ENCODE measurements around the gene GSK3B.

Gene GSK3B

GRCh38 chr3:119884161-119884557 is 210.1 kb downstream of the GSK3B start:
- no peak for DNase-seq (ENCODE audit: insufficient read length, low spot score)
- TF ChIP-seq POLR2AphosphoS5 (IDR thresholded peaks at IDR 0.05; ENCODE audit: low read depth, low read length) (no peak), TAF1 (IDR thresholded peaks at IDR 0.05; ENCODE audit: low read depth, low read length) (no peak), SPI1 (IDR thresholded peaks at IDR 0.05; ENCODE audit: low read depth, low read length) (no peak), POU2F2 (IDR thresholded peaks at IDR 0.05; ENCODE audit: low read depth, low read length) (no peak), POLR2A (IDR thresholded peaks at IDR 0.05; ENCODE audit: low read depth, low read length) (no peak), PAX5 (IDR thresholded peaks at IDR 0.05; ENCODE audit: insufficient read depth, low read length, severe bottlenecking) (no peak)
- FAIRE-seq: no peak

GRCh38 chr3:119883461-119884160 is 210.6 kb downstream of the GSK3B start:
- no peak for TF ChIP-seq PAX5 (IDR thresholded peaks at IDR 0.05; ENCODE audit: insufficient read depth, low read length, severe bottlenecking)
- TF ChIP-seq TAF1 (IDR thresholded peaks at IDR 0.05; ENCODE audit: low read depth, low read length): no peak
- TF ChIP-seq POLR2A (IDR thresholded peaks at IDR 0.05; ENCODE audit: low read depth, low read length): no peak
- TF ChIP-seq SPI1 (IDR thresholded peaks at IDR 0.05; ENCODE audit: low read depth, low read length): no peak
- no peak for TF ChIP-seq POLR2AphosphoS5 (IDR thresholded peaks at IDR 0.05; ENCODE audit: low read depth, low read length)
- no peak for TF ChIP-seq POU2F2 (IDR thresholded peaks at IDR 0.05; ENCODE audit: low read depth, low read length)
- DNase-seq (ENCODE audit: insufficient read length, low spot score) (no peak), FAIRE-seq (no peak)

DNA sequence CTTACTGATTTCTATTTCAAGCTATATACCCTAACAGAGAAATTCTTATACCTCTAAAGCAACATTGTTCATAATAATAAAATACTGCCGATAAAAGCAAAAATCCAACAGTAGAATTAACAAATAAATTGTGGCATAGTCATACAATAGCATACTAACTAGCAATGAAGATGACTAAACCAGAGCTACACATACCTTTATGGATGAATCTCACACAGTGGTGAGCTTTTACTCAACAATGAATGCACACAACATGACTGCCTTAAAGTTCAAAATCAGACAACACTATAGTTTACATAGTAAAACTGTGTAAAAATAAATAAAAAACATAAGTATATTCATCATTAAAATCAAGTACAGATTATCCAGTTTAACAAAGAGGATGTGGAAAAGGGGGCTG is 213.3 kb downstream of the GSK3B start:
- TF ChIP-seq TAF1 (IDR thresholded peaks at IDR 0.05; ENCODE audit: low read depth, low read length) (no peak), POLR2AphosphoS5 (IDR thresholded peaks at IDR 0.05; ENCODE audit: low read depth, low read length) (no peak), POLR2A (IDR thresholded peaks at IDR 0.05; ENCODE audit: low read depth, low read length) (no peak), PAX5 (IDR thresholded peaks at IDR 0.05; ENCODE audit: insufficient read depth, low read length, severe bottlenecking) (no peak), SPI1 (IDR thresholded peaks at IDR 0.05; ENCODE audit: low read depth, low read length) (no peak), POU2F2 (IDR thresholded peaks at IDR 0.05; ENCODE audit: low read depth, low read length) (no peak)
- DNase-seq (ENCODE audit: insufficient read length, low spot score) (no peak), FAIRE-seq (no peak)

DNA sequence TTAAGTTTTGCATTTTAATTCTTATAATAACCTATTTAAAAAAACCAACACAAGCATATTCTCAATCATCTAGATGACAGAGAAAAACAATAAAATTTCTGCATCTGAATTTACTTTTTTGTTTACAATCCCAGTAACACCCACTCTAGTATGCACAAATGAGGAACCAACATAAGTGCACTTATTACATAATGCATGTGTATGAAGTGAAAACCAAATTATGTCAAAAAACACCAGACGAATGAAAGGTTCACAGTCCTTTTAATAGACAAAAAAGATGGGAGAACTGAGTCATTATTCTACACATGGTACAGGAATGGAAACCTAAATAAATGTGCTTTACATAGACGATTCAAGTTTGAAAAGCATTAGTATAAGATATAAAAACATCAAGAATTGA is 220.6 kb downstream of the GSK3B start:
- DNase-seq (ENCODE audit: insufficient read length, low spot score): no peak
- no peak for TF ChIP-seq POLR2AphosphoS5 (IDR thresholded peaks at IDR 0.05; ENCODE audit: low read depth, low read length)
- FAIRE-seq: no peak

GRCh38 chr3:119872773-119873172 is 221.5 kb downstream of the GSK3B start:
- DNase-seq (ENCODE audit: insufficient read length, low spot score) (no peak), FAIRE-seq (peak; percentile 13)
- TF ChIP-seq POLR2A (IDR thresholded peaks at IDR 0.05; ENCODE audit: low read depth, low read length) (no peak), POU2F2 (IDR thresholded peaks at IDR 0.05; ENCODE audit: low read depth, low read length) (no peak), POLR2AphosphoS5 (IDR thresholded peaks at IDR 0.05; ENCODE audit: low read depth, low read length) (no peak), TAF1 (IDR thresholded peaks at IDR 0.05; ENCODE audit: low read depth, low read length) (no peak), SPI1 (IDR thresholded peaks at IDR 0.05; ENCODE audit: low read depth, low read length) (no peak), PAX5 (IDR thresholded peaks at IDR 0.05; ENCODE audit: insufficient read depth, low read length, severe bottlenecking) (no peak)

DNA sequence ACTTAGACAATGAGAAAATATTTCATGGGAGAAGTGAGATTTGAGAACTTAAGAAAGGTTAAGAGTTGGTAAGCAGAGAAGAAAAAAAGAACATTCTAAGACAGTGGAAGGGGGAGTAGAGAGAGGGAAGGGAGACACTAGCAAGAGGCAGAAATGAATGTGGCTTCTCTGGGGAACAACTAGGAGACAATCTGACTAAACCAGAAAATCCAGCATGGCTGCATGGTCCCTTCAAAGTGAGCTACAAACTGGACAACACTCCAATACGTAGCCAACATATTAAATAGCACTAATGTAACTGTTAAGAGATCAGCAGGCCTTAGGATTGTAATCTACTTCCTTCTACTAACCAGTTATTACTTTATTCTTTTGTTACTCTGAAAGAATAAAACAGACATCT is 222.7 kb downstream of the GSK3B start:
- peak; percentile 74 for FAIRE-seq
- no peak for TF ChIP-seq POLR2AphosphoS5 (IDR thresholded peaks at IDR 0.05; ENCODE audit: low read depth, low read length)
- no peak for TF ChIP-seq POU2F2 (IDR thresholded peaks at IDR 0.05; ENCODE audit: low read depth, low read length)
- no peak for TF ChIP-seq TAF1 (IDR thresholded peaks at IDR 0.05; ENCODE audit: low read depth, low read length)
- no peak for TF ChIP-seq POLR2A (IDR thresholded peaks at IDR 0.05; ENCODE audit: low read depth, low read length)
- no peak for DNase-seq (ENCODE audit: insufficient read length, low spot score)

- DNase-seq (ENCODE audit: insufficient read length, low spot score): no peak
- no peak for FAIRE-seq
- peak; percentile 47; the same call in 1 of the 2 replicates for TF ChIP-seq SPI1 (IDR thresholded peaks at IDR 0.05; ENCODE audit: low read depth, low read length)
- no peak for TF ChIP-seq POLR2A (IDR thresholded peaks at IDR 0.05; ENCODE audit: low read depth, low read length)
Measured at GRCh38 chr3:119870512-119870911, 223.7 kb downstream of the GSK3B start.

GRCh38 chr3:119864476-119864875 is 229.8 kb downstream of the GSK3B start:
- DNase-seq (ENCODE audit: insufficient read length, low spot score) (no peak), FAIRE-seq (peak; percentile 20)
- TF ChIP-seq POLR2A (IDR thresholded peaks at IDR 0.05; ENCODE audit: low read depth, low read length): no peak
- no peak for TF ChIP-seq SPI1 (IDR thresholded peaks at IDR 0.05; ENCODE audit: low read depth, low read length)
- no peak for TF ChIP-seq PAX5 (IDR thresholded peaks at IDR 0.05; ENCODE audit: insufficient read depth, low read length, severe bottlenecking)
- no peak for TF ChIP-seq POLR2AphosphoS5 (IDR thresholded peaks at IDR 0.05; ENCODE audit: low read depth, low read length)
- no peak for TF ChIP-seq POU2F2 (IDR thresholded peaks at IDR 0.05; ENCODE audit: low read depth, low read length)
- TF ChIP-seq TAF1 (IDR thresholded peaks at IDR 0.05; ENCODE audit: low read depth, low read length): no peak

GRCh38 chr3:119862616-119863015 is 231.6 kb downstream of the GSK3B start:
- no peak for TF ChIP-seq POU2F2 (IDR thresholded peaks at IDR 0.05; ENCODE audit: low read depth, low read length)
- TF ChIP-seq POLR2A (IDR thresholded peaks at IDR 0.05; ENCODE audit: low read depth, low read length): no peak
- no peak for TF ChIP-seq PAX5 (IDR thresholded peaks at IDR 0.05; ENCODE audit: insufficient read depth, low read length, severe bottlenecking)
- TF ChIP-seq TAF1 (IDR thresholded peaks at IDR 0.05; ENCODE audit: low read depth, low read length): no peak
- TF ChIP-seq SPI1 (IDR thresholded peaks at IDR 0.05; ENCODE audit: low read depth, low read length): no peak
- FAIRE-seq (no peak), DNase-seq (ENCODE audit: insufficient read length, low spot score) (no peak)

DNA sequence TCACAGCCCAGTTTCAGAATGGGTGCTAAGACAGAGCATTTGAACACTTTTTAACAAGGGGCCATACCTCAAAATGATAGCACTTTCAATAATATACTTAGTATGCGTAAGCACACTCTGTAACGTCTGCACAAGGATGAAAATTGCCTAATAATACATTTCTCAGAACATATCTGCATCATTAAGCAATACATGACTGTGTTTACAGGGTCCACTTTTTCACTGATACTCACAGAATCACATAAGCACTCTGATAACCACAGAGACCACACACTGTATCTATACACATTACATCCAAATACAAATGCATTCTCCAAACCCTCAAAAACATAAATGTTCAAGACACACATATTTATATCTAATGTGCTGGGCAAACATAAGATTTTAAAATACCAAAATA is 232.6 kb downstream of the GSK3B start:
- TF ChIP-seq SPI1 (IDR thresholded peaks at IDR 0.05; ENCODE audit: low read depth, low read length) (no peak), PAX5 (IDR thresholded peaks at IDR 0.05; ENCODE audit: insufficient read depth, low read length, severe bottlenecking) (no peak), POLR2AphosphoS5 (IDR thresholded peaks at IDR 0.05; ENCODE audit: low read depth, low read length) (no peak), POU2F2 (IDR thresholded peaks at IDR 0.05; ENCODE audit: low read depth, low read length) (no peak), TAF1 (IDR thresholded peaks at IDR 0.05; ENCODE audit: low read depth, low read length) (no peak), POLR2A (IDR thresholded peaks at IDR 0.05; ENCODE audit: low read depth, low read length) (no peak)
- peak; percentile 80 for FAIRE-seq

More for the DNA sequence above, 232.6 kb downstream of the GSK3B start:
- no peak for DNase-seq (ENCODE audit: insufficient read length, low spot score)
